GM21447 (cell line): ENCODE results near the gene LYAR.

ENCODE experiments used
- ATAC-seq: cut with Tn5 transposase; IDR thresholded peaks from one replicate; pipeline ENCODE4 v1.9.1; 2021; ENCODE audit not compliant: unreplicated experiment

The LYAR gene

GRCh38 chr4:4317496-4318232 is 27.7 kb upstream of the LYAR start:
- ATAC-seq = no peak

DNA sequence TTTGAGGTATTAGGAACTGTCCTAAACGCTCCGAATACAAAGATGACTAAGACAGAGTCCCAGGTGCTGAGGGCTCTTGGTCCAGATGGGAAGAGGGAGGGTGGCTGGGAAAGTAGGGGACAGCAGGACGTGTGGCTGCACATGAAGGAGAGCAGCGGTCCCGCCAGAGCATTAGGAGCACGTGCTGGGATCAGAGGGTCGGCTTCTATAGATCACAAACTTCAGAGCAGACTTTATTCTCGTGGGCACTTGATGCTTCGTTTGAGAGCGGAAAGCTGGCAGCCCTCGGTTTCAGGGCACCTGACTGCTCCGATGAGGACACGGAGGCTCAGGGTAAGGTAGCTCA is 26.2 kb upstream of the LYAR start:
- no peak for ATAC-seq

DNA sequence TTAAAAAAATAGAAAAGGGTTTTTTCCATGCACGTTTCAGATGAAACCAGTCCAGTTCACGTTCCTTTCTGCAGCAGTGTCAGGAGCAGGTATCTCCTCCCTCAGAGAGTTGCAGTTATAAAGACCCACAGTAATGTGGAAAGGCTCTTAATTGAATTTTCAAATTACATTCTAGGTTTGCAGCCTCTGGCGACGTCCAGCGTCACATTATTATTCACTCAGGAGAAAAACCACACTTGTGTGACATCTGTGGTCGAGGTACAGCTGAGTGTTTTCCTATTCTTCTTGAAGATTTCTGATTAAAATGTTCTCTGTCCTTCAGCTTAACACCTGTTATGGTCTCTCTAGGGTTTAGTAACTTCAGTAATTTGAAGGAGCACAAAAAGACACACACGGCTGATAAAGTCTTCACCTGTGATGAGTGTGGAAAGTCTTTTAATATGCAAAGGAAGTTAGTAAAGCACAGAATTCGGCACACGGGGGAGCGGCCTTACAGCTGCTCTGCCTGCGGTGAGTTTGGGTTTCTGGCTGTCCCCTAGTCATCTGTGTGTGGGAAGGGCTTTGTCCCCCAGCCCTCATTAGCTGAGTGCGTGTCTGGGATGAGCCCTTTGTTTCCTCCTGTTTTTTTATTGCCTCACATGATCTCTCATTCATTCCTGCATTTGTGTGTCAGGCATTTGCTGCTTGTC is 25.7 kb upstream of the LYAR start:
- ATAC-seq = no peak

DNA sequence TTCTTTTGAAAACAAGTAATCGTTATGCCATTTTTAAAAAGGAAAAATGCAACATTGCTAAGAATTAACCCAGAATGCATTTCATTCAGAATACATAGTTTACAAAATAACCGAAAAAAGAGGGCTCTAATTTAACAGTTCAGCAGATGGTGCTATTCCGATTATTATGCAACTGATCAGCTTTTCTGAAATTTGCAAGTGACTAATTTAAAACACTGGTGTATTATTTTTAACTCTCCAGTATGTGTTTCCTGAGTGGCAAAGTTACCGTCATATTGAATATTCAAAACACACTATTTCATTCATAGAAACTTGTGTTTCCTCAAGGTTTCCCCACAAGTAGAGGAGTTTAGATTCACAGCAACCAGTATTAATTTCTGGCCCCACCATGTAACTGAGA is 21.2 kb upstream of the LYAR start:
- ATAC-seq = no peak

DNA sequence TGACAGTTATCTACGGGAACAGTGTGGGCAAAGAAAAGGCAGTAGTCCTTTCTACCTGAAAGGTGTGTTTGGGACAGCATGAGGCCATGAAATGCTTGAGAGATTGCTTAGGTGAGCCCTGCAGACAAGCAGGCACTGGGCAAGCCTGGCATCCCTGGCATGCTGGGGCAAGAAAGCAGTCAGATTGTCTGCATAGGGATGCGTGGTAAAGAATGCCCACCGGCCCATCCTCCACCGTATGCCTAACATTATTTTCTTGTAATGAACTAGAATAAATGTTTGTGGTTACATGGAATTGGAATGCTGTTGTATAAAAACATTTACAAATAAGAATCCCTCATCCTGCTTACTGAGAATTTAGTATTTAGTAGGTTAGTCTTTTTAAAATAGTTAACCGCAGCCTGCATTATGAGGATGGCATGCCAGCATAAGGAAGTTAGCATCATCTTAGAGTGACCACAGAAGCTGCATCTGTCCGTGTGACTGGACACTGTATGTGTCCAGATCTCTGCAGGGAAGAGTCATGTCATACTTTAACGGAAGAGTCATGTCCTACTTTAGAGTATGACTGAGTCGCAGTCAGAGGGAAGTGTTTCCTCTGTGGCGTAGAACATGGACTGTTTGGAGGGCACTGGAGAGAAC is 19.0 kb upstream of the LYAR start:
- no peak for ATAC-seq

- ATAC-seq = no peak
Measured at GRCh38 chr4:4306920-4307319, 17.0 kb upstream of the LYAR start.

DNA sequence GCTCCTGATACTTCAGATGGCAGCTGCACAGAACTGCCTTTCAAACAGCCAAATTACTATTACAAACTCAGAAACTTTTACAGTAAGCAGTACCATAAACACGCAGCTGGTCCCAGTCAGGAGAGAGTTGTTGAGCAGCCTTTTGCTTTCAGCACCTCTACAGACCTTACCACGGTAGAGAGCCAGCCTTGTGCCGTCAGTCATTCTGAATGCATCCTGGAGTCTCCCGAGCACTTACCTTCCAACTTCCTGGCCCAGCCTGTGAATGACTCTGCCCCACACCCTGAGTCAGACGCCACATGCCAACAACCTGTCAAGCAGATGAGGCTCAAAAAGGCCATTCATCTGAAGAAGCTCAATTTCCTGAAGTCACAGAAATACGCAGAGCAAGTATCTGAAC is 12.5 kb upstream of the LYAR start:
- no peak for ATAC-seq

DNA sequence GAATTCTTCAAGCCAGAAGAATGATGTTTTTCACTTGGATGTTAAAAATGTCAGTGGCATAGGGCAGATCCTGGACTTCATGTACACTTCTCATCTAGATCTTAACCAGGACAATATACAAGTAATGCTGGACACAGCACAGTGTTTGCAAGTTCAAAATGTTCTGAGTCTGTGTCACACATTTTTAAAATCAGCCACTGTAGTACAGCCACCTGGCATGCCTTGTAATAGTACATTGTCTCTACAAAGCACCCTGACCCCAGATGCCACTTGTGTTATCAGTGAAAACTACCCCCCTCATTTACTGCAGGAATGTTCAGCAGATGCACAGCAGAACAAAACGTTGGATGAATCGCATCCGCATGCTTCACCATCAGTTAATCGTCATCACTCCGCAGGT is 12.0 kb upstream of the LYAR start:
- no peak for ATAC-seq

GRCh38 chr4:4299006-4299405 is 9.1 kb upstream of the LYAR start:
- no peak for ATAC-seq

- ATAC-seq = no peak
Measured at GRCh38 chr4:4296283-4296846, 6.4 kb upstream of the LYAR start.

GRCh38 chr4:4293279-4293678 is 3.3 kb upstream of the LYAR start:
- ATAC-seq = no peak

DNA sequence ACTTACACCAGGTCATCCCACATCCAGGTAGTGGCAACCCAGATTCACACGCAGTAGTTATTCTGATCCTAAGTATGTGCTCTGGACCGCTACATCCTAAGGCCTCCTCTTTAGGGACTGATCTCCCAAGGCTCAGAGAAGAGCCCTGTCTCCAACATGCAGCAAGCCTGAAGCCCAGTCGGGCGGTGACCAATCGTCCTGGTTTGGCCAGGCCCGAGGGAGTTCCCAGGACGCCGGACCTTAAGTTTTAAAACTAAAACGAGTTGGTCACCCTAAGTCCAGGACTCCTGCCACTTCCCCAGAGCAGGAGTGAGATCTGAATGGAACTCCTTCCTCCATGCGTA is 385 bp downstream of the LYAR start:
- ATAC-seq = peak; percentile 11

DNA sequence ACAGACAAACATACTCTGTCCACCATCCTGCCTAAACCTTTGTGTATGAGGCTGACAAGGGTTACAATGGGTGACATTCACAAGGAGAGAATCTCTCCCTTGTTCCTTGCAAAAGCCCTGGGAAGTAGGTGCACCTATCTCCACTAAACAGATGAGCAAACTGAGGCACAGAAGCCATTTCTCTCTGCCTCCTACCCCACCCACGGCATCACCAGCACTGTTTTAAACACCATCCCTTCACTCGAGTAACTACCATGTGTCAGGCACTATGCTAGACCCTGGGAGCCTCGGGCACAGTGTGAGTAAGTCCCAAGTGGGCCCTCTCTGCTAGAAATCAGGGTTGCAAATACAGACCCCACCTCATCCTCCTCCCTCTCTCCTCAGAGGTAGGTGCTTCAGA is 899 bp downstream of the LYAR start:
- no peak for ATAC-seq

GRCh38 chr4:4288098-4288497 is 1.9 kb downstream of the LYAR start:
- no peak for ATAC-seq

- ATAC-seq = no peak
Measured at GRCh38 chr4:4284827-4285618, 4.9 kb downstream of the LYAR start.

DNA sequence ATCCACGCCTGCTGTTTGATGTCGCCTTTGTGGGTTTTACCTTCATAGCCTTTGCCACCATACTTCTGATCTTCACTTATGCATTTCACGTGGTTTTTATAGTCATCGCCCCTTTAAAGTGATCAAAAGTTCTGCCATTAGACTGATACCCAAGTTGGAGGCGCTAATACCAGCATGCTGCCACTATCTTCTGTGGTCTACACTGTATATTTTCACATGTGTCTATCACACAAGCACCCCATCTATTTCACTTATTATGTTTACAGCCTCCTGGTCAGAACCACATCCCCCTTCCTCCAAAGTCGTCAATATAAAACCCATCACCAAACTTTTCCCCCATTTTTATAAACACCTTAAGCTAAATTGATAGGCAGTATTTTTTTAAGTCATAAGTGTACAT is 8.2 kb downstream of the LYAR start:
- no peak for ATAC-seq

GRCh38 chr4:4277531-4277930 is 12.4 kb downstream of the LYAR start:
- ATAC-seq = no peak

DNA sequence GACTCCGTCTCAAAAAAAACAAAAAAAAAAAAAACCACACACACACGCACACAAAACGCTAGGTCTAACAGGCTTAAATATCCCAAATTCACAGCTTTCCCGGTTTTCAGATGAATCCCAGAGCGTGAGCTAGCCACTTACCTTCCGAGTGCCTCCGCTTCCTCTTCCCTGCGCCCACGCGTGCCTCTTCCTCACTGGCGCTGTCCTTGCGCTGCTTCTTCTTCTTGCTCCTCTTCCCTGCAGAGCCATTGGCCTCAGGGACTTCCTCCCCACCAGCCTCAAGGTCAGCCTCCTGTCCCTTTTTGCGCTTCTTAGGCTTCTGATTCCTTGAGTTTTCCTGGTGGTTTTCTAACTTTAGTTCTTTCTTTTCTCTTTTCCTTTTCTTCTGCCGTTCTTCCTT is 15.7 kb downstream of the LYAR start:
- ATAC-seq = no peak

DNA sequence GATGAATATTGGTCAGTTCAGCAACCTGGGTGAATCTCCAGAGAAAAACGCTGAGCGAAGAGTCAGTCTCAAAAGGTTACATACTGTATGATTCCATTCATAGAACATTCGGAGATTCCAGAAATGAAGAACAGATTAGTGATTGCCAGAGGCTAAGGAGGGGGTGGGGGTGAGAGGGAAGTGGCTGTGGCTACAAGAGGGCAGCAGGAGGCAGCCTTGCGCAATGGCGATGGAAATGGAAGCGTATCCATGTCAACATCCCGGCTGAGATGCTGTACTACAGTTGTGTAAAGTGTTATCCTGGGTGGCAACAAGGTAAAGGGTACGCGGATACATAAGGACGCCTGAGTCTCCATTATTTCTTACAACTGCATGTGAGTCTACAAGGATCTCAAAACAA is 18.0 kb downstream of the LYAR start:
- ATAC-seq = no peak

DNA sequence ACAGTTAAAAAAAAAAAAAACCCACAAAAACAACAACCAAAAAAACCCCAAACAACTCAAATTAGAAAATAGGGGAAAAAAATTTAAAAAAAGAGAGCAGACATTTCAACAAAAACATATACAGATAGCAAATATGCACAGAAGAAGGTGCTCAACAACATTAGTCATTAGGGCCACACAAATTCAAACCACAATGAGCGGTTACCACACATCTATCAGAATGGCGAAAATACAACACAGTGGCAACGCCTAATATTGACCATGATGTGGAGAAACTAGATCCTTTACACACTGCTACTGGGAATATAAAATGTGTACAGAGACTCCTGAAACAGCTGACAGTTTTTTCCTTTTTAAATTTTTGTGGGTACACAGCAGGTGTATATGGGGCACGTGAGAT is 19.4 kb downstream of the LYAR start:
- ATAC-seq = no peak

- ATAC-seq = no peak
Measured at GRCh38 chr4:4269856-4270255, 20.1 kb downstream of the LYAR start.
